NCI-H2196 treated with DMSO at 0.1 percent for 48 hours (cell line): ENCODE results near the gene ARHGAP28.

Experiments
- DNase-seq: peaks from one replicate; lab custom pipeline; 2025; ENCODE audit not compliant: unreplicated experiment; lab: John Stamatoyannopoulos, UW

Gene ARHGAP28, protein sequence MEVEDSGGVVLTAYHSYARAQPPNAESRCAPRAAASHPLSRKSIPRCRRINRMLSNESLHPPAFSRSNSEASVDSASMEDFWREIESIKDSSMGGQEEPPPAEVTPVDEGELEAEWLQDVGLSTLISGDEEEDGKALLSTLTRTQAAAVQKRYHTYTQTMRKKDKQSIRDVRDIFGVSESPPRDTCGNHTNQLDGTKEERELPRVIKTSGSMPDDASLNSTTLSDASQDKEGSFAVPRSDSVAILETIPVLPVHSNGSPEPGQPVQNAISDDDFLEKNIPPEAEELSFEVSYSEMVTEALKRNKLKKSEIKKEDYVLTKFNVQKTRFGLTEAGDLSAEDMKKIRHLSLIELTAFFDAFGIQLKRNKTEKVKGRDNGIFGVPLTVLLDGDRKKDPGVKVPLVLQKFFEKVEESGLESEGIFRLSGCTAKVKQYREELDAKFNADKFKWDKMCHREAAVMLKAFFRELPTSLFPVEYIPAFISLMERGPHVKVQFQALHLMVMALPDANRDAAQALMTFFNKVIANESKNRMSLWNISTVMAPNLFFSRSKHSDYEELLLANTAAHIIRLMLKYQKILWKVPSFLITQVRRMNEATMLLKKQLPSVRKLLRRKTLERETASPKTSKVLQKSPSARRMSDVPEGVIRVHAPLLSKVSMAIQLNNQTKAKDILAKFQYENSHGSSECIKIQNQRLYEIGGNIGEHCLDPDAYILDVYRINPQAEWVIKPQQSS

GRCh38 chr18:6729247-6730091 lies at the start of gene ARHGAP28:
Gene ARHGAP28, plus strand, starts transcription at chr18:6729716. Its CDS starts 106 bp downstream, at chr18:6729822.
- peak; percentile 91 for DNase-seq

- DNase-seq, result no peak
Observed at GRCh38 chr18:6681331-6681875, 48.1 kb upstream of the ARHGAP28 start.

GRCh38 chr18:6682437-6683111 lies 46.9 kb upstream of the ARHGAP28 start:
- no peak for DNase-seq

DNA sequence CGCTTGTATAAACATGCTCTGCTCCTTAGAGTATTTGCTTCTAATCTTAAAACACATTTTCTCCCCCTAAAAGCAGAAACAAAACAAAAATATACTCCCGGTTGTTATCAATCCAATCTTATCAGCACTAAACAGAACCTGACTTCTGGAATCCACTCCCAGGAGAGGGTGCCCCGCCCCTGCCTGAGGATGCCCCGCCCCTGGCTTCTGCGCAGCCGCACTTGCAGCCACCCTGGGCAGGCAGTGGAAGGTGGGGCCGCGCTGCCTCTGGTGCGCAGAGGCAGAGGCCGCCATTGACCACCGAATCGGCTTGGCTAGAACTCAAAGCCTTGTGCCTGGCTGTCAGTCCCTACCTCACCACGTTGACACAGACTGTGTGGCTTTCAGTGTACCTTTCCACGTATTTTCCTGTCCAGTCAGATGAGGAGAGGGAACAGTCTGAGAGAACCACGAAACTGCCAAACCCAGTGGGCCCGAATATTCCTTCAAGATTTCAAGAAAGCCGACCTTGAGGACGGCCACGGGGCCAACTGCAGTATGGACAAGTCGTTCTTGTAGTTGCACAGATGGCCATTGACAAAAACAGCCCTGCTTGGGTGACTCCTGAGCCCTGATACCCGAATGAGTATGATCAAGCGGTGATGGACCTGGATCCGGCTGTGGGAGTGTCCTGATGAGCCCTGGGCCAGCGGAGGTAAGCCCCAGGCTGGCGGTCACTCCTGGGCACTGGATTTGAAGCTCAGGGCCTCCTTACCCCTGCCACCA lies 46.2 kb upstream of the ARHGAP28 start:
- DNase-seq, result peak; percentile 8

DNA sequence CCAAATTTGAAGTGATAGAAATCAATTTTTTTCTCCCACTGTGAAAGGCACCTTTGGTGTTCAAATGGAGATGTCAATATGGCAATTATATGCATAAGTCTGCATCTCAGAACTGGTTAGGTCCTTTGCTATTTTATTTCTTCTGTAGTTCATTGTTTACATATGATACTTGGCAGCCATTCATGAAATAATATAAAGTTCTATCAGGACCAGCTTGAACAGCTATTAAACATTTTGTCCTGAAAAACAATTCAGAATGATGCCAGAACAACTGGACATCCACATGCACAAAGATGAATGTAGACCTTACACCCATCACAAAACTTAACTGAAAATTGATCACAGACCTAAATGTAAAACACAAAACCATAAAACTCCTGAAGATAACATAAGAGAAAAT lies 41.8 kb upstream of the ARHGAP28 start:
- no peak for DNase-seq

GRCh38 chr18:6708890-6709289 lies 20.6 kb upstream of the ARHGAP28 start:
- no peak for DNase-seq

DNA sequence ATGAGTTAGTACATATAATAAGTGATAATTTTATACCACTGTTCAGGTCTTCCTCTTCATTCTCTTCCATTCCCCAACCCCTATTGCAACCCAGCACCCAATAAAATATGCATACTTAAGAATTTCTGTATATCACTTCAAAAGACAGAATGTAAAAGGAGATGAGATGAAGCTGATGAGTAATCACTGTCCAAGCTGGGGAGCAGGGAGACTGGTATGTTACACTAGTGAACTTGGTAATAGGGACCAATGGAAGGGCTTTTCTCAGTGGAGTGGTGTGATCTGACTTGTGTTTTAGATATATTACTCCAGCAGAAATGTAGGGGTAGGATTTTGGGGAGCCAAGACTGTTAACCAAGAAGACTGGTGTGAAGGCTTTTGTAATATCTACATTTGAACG lies 18.0 kb upstream of the ARHGAP28 start:
- no peak for DNase-seq

GRCh38 chr18:6712401-6712800 lies 17.1 kb upstream of the ARHGAP28 start:
- no peak for DNase-seq

GRCh38 chr18:6714010-6714409 lies 15.5 kb upstream of the ARHGAP28 start:
- no peak for DNase-seq

DNA sequence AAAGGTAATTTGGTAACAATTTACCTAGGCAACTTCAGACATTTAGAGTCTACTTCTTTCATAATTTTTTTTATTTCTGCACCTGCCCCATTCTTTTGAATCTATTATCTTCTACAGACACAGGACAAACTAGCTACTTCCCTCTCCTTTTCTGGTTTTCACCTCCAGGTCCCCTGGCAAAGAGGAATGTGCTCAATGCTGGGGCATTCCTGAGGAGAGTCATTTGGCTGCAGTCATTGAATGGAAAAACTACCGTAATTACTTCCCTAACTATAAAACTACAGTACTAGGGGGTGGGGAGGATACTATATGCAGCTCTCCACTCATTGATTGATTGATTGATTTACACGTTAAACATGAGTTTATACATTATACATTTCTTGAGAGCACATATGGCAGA lies 11.2 kb upstream of the ARHGAP28 start:
- no peak for DNase-seq

DNA sequence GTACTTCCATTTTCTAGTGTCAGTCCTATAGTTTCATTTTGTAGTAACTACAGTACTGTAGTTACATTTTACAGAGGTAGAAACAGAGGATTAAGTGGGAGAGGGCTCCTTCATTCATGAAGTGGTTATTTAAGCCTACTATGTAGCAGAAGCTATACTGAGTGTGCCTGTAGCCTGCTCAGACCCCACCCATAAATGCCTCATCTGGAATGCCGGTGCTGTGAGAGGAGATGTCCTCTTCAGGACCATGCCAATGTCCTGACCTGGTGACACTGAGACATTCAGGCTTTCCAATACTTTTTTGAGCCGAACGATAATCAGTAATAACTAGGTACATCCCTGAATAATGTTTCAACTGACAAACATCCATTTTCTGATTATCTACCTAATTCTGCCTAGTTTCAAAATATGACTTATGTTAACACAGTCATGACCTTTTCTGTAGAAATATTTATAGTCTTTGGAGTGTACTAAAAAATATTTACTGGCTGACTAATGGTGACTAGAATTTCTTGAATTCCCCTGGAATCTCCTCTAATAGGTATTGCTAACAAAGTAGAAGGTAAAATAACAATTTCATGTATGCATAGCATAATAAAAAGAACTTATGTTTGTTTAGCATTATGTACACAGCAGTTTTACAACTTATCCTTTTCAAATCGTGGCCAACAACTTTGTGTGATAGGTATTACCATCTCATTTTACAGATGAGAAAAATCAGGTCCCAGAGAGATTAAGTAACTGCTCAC lies 10.2 kb upstream of the ARHGAP28 start:
- DNase-seq, result no peak

GRCh38 chr18:6719910-6720683 lies 9.4 kb upstream of the ARHGAP28 start:
- DNase-seq, result no peak

GRCh38 chr18:6721755-6722154 lies 7.8 kb upstream of the ARHGAP28 start:
- DNase-seq, result no peak

- no peak for DNase-seq
Observed at GRCh38 chr18:6722690-6723089, 6.8 kb upstream of the ARHGAP28 start.

- no peak for DNase-seq
Observed at GRCh38 chr18:6724331-6724730, 5.2 kb upstream of the ARHGAP28 start.

DNA sequence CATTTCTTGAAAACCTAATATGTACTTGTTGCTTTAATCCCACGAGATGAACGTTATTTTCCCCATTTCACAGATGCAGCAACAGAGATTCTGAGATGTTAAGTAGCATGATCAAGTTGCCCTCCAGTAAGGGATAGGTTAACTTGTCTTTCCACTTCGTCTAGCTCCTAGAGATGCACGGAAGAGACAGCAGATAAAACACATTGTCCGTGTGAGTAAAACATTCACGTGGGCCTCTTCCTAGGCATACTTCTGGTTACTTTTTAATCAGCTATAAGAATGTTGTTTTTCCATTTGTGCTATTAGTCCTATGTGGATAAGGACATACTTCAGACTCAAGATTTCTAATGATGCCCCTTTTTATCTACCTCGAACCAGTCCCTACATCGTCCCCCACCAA lies 1.2 kb upstream of the ARHGAP28 start:
- DNase-seq, result no peak

GRCh38 chr18:6728809-6729246 lies 688 bp upstream of the ARHGAP28 start:
- no peak for DNase-seq
